Measurements from ENCODE around the gene TRIM37.

Gene TRIM37

DNA sequence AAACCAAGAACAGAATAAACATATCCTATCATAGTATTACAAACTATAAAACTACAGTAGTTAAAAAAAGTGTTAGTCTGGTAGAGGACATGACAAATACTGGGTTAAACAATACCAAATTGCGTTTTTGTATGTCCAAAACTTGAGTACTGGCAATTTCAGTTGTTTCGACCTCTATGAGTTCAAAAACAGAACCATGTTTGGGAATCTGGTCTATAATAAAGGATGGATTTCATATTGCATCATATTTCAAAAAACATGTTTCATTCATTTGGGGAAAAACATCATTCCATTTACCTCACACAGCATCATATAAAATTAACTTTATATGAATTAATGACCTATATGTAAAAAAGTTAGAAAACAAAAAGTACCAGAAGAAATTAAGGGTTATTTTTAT lies 81.8 kb downstream of the TRIM37 start:
- no peak for TF ChIP-seq POLR2AphosphoS5 (IDR thresholded peaks at IDR 0.05; ENCODE audit: low read depth, low read length)
- no peak for TF ChIP-seq FOXP2 (optimal IDR thresholded peaks at IDR 0.05; ENCODE audit: borderline replicate concordance, extremely low read depth, extremely low read length, insufficient read depth)
- TF ChIP-seq, protein P1, sequence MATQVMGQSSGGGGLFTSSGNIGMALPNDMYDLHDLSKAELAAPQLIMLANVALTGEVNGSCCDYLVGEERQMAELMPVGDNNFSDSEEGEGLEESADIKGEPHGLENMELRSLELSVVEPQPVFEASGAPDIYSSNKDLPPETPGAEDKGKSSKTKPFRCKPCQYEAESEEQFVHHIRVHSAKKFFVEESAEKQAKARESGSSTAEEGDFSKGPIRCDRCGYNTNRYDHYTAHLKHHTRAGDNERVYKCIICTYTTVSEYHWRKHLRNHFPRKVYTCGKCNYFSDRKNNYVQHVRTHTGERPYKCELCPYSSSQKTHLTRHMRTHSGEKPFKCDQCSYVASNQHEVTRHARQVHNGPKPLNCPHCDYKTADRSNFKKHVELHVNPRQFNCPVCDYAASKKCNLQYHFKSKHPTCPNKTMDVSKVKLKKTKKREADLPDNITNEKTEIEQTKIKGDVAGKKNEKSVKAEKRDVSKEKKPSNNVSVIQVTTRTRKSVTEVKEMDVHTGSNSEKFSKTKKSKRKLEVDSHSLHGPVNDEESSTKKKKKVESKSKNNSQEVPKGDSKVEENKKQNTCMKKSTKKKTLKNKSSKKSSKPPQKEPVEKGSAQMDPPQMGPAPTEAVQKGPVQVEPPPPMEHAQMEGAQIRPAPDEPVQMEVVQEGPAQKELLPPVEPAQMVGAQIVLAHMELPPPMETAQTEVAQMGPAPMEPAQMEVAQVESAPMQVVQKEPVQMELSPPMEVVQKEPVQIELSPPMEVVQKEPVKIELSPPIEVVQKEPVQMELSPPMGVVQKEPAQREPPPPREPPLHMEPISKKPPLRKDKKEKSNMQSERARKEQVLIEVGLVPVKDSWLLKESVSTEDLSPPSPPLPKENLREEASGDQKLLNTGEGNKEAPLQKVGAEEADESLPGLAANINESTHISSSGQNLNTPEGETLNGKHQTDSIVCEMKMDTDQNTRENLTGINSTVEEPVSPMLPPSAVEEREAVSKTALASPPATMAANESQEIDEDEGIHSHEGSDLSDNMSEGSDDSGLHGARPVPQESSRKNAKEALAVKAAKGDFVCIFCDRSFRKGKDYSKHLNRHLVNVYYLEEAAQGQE (IDR thresholded peaks at IDR 0.05; ENCODE audit: insufficient read depth in 1 of 2, low read depth in 2 of 2, low read length in 2 of 2): no peak

DNA sequence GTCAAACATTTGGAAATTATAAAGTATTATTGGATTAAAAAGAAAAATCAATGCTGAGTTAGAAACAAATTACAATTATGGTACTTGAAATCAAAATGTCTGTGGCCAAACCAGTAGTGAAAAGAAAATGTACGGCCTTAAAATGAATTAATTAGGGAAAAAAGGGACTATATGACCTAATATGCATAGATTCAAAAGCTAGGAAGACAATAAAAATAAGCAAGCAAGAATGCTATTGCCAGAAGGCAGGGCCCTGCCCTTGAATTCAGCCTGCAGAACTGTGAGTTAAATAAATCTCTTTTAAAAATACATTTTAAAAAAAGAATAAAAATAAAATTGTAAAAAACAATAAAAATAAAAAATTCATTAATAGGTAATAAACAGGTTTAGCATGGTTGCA lies 88.7 kb downstream of the TRIM37 start:
- TF ChIP-seq SIN3A (IDR thresholded peaks at IDR 0.05; ENCODE audit: borderline replicate concordance, insufficient read depth, low read length): no peak
- no peak for TF ChIP-seq POLR2AphosphoS5 (IDR thresholded peaks at IDR 0.05; ENCODE audit: low read depth, low read length)
- no peak for TF ChIP-seq TAF1 (IDR thresholded peaks at IDR 0.05; ENCODE audit: borderline replicate concordance, insufficient read depth, low read length)
- TF ChIP-seq, protein P1 (IDR thresholded peaks at IDR 0.05; ENCODE audit: insufficient read depth in 1 of 2, low read depth in 2 of 2, low read length in 2 of 2): no peak
- TF ChIP-seq FOXP2 (optimal IDR thresholded peaks at IDR 0.05; ENCODE audit: borderline replicate concordance, extremely low read depth, extremely low read length, insufficient read depth): no peak

DNA sequence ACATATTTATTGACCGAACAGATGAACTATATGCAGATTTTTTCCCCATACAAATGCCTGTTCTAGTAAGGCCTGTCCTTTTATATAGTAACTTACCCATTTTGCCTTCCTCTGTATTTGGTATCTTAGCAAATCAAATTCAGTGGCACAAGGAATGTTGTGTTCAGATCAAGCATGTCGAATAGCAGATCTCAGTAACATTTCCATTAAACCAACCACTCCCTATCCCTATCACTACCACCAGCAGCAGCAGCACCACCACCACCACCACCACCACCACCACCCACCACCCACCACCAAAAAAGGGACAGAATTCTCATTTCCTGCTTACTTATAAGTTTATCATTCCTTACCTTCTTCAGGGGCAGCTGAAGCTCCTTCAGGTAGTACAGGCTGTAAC lies 94.7 kb downstream of the TRIM37 start:
- TF ChIP-seq TAF1 (IDR thresholded peaks at IDR 0.05; ENCODE audit: borderline replicate concordance, insufficient read depth, low read length) (no peak), SIN3A (IDR thresholded peaks at IDR 0.05; ENCODE audit: borderline replicate concordance, insufficient read depth, low read length) (no peak), POLR2AphosphoS5 (IDR thresholded peaks at IDR 0.05; ENCODE audit: low read depth, low read length) (no peak)
- TF ChIP-seq, protein P1 (IDR thresholded peaks at IDR 0.05; ENCODE audit: insufficient read depth in 1 of 2, low read depth in 2 of 2, low read length in 2 of 2): no peak

DNA sequence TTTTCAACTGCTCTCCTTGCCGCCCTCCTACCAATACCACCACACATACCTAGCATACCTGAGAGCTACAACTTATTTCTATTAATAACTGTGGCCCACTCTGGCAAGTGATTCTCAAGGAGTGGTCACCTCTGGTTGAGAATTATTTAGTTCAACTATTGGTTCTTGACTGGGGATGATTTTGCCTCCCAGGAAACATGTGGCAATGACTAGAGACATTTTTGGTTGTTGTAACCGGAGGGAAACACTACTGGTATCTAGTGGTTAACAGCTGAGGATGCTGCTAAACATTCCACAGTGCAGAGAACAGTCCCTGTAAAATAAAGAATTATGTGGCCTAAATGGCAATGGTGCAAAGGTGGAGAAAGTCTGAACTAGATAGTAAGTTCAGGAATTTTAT lies 96.7 kb downstream of the TRIM37 start:
- TF ChIP-seq FOXP2 (optimal IDR thresholded peaks at IDR 0.05; ENCODE audit: borderline replicate concordance, extremely low read depth, extremely low read length, insufficient read depth): no peak
- TF ChIP-seq POLR2AphosphoS5 (IDR thresholded peaks at IDR 0.05; ENCODE audit: low read depth, low read length): no peak
- TF ChIP-seq SIN3A (IDR thresholded peaks at IDR 0.05; ENCODE audit: borderline replicate concordance, insufficient read depth, low read length): no peak
- TF ChIP-seq, protein P1 (IDR thresholded peaks at IDR 0.05; ENCODE audit: insufficient read depth in 1 of 2, low read depth in 2 of 2, low read length in 2 of 2): no peak
- no peak for TF ChIP-seq TAF1 (IDR thresholded peaks at IDR 0.05; ENCODE audit: borderline replicate concordance, insufficient read depth, low read length)

GRCh38 chr17:59008737-59009136 lies 97.9 kb downstream of the TRIM37 start:
- no peak for TF ChIP-seq POLR2AphosphoS5 (IDR thresholded peaks at IDR 0.05; ENCODE audit: low read depth, low read length)
- TF ChIP-seq FOXP2 (optimal IDR thresholded peaks at IDR 0.05; ENCODE audit: borderline replicate concordance, extremely low read depth, extremely low read length, insufficient read depth): no peak
- no peak for TF ChIP-seq TAF1 (IDR thresholded peaks at IDR 0.05; ENCODE audit: borderline replicate concordance, insufficient read depth, low read length)
- TF ChIP-seq, protein P1 (IDR thresholded peaks at IDR 0.05; ENCODE audit: insufficient read depth in 1 of 2, low read depth in 2 of 2, low read length in 2 of 2): no peak
- TF ChIP-seq SIN3A (IDR thresholded peaks at IDR 0.05; ENCODE audit: borderline replicate concordance, insufficient read depth, low read length): no peak
